MG63 (cell line): ENCODE measurements around the gene GRIK1. TPM values are rescaled to one million over a fixed set of nuclear protein-coding genes. Genes with fewer than 3 reads are reported as not detected.

Source experiments
- DNase-seq: peaks from one replicate; pipeline ENCODE4 v3.0.0-alpha.2; 2020
- H3K27me3 ChIP-seq: fragments of 250-450 bp; sonication (Bioruptor Pico); 2 replicates; pipeline ENCODE4 v1.5.1; 2020; ENCODE audit warnings: mild to moderate bottlenecking, moderate library complexity
- H3K36me3 ChIP-seq: fragments of 250-450 bp; sonication (Bioruptor Pico); 2 replicates; pipeline ENCODE4 v1.5.1; 2020; ENCODE audit warnings: mild to moderate bottlenecking, moderate library complexity
- H3K4me3 ChIP-seq: fragments of 250-450 bp; sonication (Bioruptor Pico); 2 replicates; pipeline ENCODE4 v1.5.1; 2020; ENCODE audit warnings: mild to moderate bottlenecking, moderate library complexity
- H3K9me3 ChIP-seq: fragments of 250-450 bp; sonication (Bioruptor Pico); 2 replicates; pipeline ENCODE4 v1.5.1; 2020; ENCODE audit warnings: mild to moderate bottlenecking, moderate library complexity
- total RNA-seq: library from RNA; depleted of rRNA; stranded (reverse); fragments of >200 nt; shearing (Covaris generic); gene quantifications from 2 replicates; pipeline ENCODE4 v1.2.3, GENCODE V29; 2014; ENCODE audit warnings: low replicate concordance

The GRIK1 gene
- total RNA-seq, 1 experiment from 2014 or later: not detected

DNA sequence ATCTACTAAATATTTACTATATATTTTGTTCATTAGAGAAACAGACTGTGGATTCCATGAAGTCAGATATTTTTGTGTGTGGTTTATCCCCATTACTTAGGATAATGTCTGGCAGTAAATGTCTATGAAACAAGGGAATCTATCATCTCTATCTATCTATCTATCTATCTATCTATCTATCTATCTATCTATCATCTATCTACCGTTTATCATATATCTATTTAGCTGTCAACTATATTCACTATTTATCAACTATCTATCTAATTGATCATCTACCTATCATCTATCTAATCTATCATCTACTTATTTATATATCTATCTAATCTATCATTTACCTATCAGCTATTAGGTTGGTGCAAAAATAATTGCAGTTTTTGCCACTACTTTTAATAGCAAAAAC is 255.7 kb downstream of the GRIK1 start:
- no peaks in the 10 kb centered on the region for H3K9me3 ChIP-seq
- no peak for DNase-seq

DNA sequence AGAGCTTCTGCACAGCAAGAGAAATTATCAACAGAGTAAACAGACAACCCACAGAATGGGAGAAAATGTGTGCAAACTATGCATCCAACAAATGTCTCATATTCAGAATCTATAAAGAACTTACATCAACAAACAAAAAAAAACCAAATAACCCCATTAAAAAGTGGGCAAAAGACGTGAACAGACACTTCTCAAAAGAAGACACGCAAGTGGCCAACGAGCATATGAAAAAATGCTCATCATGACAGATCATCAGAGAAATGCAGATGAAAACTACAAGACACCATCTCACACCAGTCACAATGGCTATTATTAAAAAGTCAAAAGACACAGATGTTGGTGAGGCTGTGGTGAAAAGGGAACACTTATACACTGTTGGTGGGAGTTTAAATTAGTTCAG is 257.0 kb downstream of the GRIK1 start:
- Histone ChIP-seq H3K36me3 (no peaks in the 10 kb centered on the region), H3K27me3 (peaks cover 2% of the 10 kb centered on the region; the same call in 1 of the 2 replicates), H3K4me3 (no peak overlapping the region), H3K9me3 (no peaks in the 10 kb centered on the region)
- DNase-seq: no peak

More for the DNA sequence above, 255.7 kb downstream of the GRIK1 start:
- H3K36me3 ChIP-seq: no peaks in the 10 kb centered on the region
- no peak overlapping the region for H3K4me3 ChIP-seq
- peaks cover 2% of the 10 kb centered on the region; the same call in 1 of the 2 replicates for H3K27me3 ChIP-seq

DNA sequence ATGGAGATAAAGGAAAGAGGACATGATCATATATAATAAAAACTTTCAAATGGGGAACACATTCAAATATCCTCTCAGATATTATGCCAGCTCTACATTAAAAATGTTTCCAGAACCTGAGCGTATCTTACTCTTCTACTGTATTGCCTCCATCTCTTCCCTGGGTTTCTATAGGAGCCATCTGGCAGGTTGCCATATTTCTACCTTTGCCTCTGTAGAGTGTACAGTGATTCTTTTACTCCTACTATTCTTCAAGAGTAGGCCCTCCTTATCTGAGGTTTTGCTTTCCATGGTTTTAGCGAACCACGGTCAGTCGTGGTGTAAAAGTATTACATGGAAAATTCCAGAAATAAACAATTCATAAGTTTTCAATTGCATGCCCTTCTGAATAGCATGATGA is 259.5 kb downstream of the GRIK1 start:
- no peaks in the 10 kb centered on the region for H3K9me3 ChIP-seq

DNA sequence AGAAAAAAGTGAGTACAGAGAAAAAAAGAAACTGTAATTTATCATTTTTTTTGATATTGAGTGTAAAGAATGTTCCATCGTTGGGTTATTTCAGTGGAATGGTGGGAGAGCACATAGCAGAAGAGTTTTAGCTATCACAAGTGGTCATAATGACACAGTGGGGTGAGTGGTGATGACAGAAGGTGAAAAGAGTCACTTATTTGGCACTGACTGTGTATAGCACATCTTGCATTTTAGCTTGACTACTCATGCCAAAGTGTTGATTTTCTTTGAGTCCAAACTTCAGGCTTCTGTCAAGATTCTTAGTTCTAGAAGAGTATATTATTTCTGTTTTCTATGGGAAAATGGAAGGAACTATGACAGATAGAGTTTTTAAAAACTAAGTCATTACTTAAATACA is 261.2 kb downstream of the GRIK1 start:
- Histone ChIP-seq H3K27me3 (peaks cover 2% of the 10 kb centered on the region; the same call in 1 of the 2 replicates), H3K4me3 (no peak overlapping the region), H3K36me3 (no peaks in the 10 kb centered on the region), H3K9me3 (no peaks in the 10 kb centered on the region)
- no peak for DNase-seq

More for the DNA sequence above, 259.5 kb downstream of the GRIK1 start:
- H3K36me3 ChIP-seq: no peaks in the 10 kb centered on the region
- DNase-seq: no peak
- H3K4me3 ChIP-seq: no peak overlapping the region
- H3K27me3 ChIP-seq: peaks cover 2% of the 10 kb centered on the region; the same call in 1 of the 2 replicates

DNA sequence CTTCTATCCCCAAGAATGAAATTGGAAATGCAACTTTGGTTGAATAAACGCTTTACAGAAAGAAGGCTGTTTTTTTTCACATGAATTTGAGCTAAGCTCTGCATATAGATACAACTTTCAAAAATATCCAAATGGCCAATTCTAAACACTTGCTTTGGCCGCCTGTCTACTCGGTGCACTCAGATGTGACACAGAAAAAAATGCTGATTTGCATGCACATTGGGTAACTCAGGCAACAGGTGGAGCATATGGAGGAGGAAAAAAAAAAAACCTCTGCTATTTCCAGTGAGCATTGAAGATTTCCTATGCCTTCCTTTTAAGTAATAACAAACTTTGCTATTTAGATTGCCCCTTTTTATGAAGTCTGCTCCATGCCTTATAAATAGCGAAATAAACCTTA is 262.5 kb downstream of the GRIK1 start:
- Histone ChIP-seq H3K36me3 (no peaks in the 10 kb centered on the region), H3K9me3 (no peaks in the 10 kb centered on the region), H3K27me3 (peaks cover 2% of the 10 kb centered on the region; the same call in 1 of the 2 replicates), H3K4me3 (no peak overlapping the region)
- no peak for DNase-seq

DNA sequence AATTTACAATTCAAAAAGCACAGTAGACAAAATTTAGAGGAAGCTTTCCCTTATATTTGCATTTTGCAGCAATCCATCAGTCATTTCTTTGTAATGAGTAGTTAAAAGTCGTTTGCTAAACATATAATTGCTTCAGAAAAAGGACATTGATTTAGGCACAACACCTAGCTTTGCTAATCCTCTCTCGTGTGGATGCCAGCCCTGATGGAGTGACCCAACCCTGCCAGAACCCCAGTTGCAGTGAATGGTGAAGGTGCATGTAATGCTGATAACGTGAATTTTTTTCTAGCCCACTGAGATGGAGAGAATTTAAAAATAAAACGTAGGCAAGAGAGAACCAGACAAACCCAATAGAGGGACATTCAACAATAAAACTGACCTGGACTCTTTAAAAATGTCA is 263.4 kb downstream of the GRIK1 start:
- Histone ChIP-seq H3K36me3 (no peaks in the 10 kb centered on the region), H3K27me3 (peaks cover 2% of the 10 kb centered on the region; the same call in 1 of the 2 replicates), H3K4me3 (no peak overlapping the region), H3K9me3 (no peaks in the 10 kb centered on the region)
- DNase-seq: no peak

DNA sequence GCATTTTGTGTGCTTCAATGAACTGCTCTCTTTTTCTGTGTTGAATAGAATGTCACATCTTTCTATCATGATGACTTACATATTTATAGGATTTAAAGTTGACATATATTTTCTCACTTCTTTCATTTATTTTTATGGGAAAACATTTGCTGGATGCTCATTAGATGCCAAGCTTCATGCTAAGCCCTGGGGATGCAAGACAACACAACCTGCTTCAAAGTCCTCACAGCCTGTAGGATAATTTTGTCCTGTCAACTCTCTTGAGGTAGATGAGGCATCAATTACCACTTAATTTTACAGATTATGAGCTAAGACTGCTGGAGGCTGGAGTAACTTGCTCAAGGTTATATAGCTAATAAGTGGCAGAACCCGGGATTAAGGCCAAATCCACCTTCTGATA is 264.3 kb downstream of the GRIK1 start:
- Histone ChIP-seq H3K36me3 (no peaks in the 10 kb centered on the region), H3K4me3 (no peak overlapping the region), H3K27me3 (peaks cover 2% of the 10 kb centered on the region; the same call in 1 of the 2 replicates), H3K9me3 (no peaks in the 10 kb centered on the region)
- DNase-seq: no peak

DNA sequence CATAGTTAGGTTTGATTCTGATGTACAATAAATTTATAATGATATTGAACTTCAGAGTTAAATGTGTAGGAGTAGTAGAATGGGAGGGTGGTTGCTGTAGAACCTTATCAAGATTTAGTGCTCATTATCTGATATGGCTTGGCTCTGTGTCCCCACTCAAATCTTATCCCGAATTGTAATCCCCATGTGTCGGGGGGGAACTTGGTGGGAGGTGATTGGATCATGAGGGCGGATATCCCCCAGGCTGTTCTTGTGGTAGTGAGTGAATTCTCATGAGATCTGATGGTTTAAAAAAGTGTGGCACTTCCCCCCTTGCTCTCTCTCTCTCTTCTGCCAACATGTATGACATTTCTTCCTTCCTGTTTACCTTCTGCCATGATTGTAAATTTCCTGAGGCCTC is 265.5 kb downstream of the GRIK1 start:
- DNase-seq: no peak
- no peak overlapping the region for H3K4me3 ChIP-seq
- H3K36me3 ChIP-seq: no peaks in the 10 kb centered on the region
- no peaks in the 10 kb centered on the region for H3K9me3 ChIP-seq
- no peaks in the 10 kb centered on the region; the same call in 1 of the 2 replicates for H3K27me3 ChIP-seq

DNA sequence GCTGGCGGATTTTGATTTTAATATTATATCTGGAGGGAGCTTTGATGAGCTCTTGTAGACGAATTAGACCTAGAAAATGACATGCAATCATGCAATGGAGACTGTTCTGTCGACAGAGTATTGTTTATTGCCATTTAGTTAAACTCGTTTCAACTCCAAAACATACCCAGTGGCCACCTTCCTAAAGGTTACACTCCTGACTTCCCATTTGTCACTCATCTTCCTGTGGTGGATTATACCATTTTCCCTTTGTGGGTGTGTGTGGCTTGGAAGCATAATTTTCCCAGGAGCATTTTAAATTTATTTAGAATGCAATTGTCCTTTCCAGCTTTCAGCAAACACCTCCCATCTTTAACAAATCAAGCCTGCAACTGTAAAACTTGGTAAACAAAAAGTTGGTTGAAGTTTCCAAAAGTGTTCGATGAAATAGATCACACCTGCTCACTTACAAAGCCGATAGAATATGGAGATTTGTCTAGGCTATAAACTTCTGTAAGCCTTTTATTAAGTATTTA is 266.6 kb downstream of the GRIK1 start:
- H3K27me3 ChIP-seq: no peaks in the 10 kb centered on the region
- no peaks in the 10 kb centered on the region for H3K36me3 ChIP-seq
- H3K4me3 ChIP-seq: no peak overlapping the region
- no peaks in the 10 kb centered on the region for H3K9me3 ChIP-seq
- no peak for DNase-seq

DNA sequence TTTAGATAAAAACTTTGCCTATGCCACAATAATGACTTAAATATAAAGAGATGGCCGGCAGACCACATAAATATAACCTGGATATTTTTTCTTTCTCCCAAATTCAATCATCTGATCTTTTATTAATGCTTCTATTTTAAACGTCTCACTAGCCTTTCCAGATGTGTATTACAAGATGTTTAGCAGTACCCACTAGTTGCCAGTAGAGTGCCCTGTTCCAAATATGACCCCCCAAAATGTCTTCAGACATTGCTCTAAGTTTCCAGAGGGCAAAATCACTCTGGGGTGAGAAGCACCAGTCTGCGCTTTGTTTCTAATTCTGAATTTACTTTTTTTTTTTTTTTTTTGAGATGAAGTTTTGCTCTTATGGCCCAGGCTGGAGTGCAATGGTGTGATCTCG is 268.1 kb downstream of the GRIK1 start:
- DNase-seq: no peak
- Histone ChIP-seq H3K4me3 (no peak overlapping the region), H3K9me3 (no peaks in the 10 kb centered on the region), H3K27me3 (no peaks in the 10 kb centered on the region), H3K36me3 (no peaks in the 10 kb centered on the region)

DNA sequence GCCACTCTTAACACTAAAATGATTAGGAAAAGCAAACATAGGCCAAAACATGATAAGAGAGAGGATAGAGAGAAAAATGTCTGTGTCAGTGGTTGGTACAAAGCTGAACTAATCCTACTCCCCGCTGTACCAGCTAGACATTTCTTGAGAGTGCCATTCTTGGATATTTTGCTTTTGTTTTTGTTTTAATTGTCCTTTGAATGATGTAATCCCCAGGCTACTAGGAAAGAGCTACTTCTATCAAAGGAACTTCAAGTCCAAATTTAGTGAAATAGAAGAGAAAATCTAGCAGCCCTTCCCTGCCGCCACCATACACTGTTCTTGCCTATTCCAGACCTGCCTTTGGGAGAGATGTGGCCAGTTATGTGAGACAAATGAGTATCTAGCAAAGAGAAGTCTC is 269.6 kb downstream of the GRIK1 start:
- Histone ChIP-seq H3K36me3 (no peaks in the 10 kb centered on the region), H3K9me3 (no peaks in the 10 kb centered on the region), H3K4me3 (no peak overlapping the region), H3K27me3 (no peaks in the 10 kb centered on the region)
- no peak for DNase-seq

DNA sequence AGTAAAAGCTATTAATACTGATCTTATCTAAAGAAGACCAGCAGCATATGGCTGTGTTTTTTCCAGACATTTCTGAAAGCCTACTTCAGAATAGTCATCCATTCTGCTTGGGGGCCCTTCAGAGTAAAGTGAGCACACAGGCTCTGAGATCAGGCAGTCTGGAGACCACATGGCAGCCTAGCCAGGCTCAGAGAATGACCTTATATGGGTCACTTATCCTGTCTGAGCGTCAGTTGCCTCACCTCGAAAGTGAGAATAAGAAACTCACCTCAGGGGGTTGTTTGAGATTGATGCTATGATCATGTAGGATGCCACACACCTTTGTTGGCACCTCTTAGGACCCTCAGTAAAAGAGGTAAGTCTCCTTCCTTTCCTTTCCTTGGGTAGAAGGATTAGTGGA is 270.4 kb downstream of the GRIK1 start:
- no peak overlapping the region for H3K4me3 ChIP-seq
- no peaks in the 10 kb centered on the region for H3K36me3 ChIP-seq
- no peaks in the 10 kb centered on the region for H3K27me3 ChIP-seq
- H3K9me3 ChIP-seq: no peaks in the 10 kb centered on the region
- no peak for DNase-seq

DNA sequence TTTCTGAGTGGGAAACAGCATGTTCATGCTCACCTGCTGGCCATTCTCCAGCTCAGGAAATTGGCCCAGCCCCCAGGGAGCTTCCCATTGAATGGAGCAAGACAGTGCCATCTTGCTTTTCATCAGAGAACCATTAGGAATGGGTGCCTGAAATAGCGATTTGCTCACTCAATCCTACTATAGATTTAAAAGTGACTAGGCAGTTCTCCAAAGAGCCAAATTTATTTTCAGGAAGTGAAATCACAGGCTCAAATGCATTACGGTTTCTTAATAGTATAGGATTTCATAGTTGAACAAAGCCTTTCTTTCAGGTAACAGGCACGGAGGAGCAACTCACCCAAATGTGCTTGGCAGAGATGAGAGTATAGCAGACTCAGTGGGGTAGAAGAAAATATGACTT is 272.1 kb downstream of the GRIK1 start:
- H3K4me3 ChIP-seq: no peak overlapping the region
- no peaks in the 10 kb centered on the region for H3K9me3 ChIP-seq
- H3K27me3 ChIP-seq: no peaks in the 10 kb centered on the region
- DNase-seq: no peak
- H3K36me3 ChIP-seq: no peaks in the 10 kb centered on the region

DNA sequence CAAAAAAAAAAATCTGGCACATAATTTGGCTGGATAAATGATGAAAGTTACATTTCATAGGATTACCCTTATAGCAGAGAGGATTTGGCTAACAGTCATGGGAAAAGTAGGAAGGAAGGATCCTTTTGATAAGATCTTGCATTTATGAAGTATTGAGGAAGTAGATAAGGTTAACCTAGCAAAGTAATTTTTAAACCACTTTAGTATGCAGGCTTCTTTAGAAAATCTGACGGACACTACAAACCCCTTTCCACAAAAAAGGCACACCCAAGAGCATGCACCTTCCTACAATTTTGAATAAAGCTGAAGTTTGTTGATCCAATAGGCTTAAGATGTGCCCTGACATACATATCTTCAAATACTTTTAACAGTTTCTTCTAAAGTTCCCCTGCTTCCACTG is 275.2 kb downstream of the GRIK1 start:
- H3K9me3 ChIP-seq: no peaks in the 10 kb centered on the region

DNA sequence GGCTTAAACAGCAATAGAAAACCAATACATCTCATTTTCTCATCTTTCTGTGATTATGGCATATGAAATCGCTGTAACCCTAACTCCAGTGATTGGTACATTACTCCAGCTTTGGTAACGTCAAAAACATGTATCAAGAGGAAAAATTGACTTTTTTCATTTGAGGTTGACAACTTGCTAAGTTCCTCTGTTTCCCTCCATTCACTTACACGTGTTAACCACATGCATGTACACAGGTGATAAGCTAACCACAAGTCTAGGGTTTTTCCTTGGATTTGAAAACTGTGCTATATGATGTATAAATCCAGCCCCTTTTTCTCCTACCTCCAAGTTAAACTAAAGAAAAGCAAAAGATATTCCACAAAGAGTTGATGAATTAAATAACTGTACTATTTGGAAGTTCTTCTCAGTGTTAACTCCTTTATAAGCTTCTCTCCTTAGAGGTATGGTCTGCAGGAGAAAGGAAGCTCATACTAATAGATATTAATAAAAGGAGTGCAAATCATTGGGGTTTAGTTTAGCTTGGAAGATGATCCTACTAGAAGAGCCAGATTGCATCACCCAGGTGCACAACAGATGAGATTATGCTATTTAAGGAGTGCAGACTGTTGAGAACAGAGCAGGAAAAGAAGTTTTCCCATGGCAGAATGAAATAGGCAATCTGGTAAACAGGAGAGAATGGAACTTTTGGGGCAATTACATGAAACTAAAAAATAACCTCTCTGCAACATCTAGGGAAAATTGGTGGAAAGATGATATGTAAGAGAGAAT is 277.9 kb downstream of the GRIK1 start:
- no peaks in the 10 kb centered on the region for H3K36me3 ChIP-seq
- H3K4me3 ChIP-seq: no peak overlapping the region
- no peak for DNase-seq
- H3K9me3 ChIP-seq: peaks cover 2% of the 10 kb centered on the region; the same call in 1 of the 2 replicates
- no peaks in the 10 kb centered on the region for H3K27me3 ChIP-seq

More for the DNA sequence above, 275.2 kb downstream of the GRIK1 start:
- Histone ChIP-seq H3K27me3 (no peaks in the 10 kb centered on the region), H3K4me3 (no peak overlapping the region), H3K36me3 (no peaks in the 10 kb centered on the region)
- DNase-seq: no peak

DNA sequence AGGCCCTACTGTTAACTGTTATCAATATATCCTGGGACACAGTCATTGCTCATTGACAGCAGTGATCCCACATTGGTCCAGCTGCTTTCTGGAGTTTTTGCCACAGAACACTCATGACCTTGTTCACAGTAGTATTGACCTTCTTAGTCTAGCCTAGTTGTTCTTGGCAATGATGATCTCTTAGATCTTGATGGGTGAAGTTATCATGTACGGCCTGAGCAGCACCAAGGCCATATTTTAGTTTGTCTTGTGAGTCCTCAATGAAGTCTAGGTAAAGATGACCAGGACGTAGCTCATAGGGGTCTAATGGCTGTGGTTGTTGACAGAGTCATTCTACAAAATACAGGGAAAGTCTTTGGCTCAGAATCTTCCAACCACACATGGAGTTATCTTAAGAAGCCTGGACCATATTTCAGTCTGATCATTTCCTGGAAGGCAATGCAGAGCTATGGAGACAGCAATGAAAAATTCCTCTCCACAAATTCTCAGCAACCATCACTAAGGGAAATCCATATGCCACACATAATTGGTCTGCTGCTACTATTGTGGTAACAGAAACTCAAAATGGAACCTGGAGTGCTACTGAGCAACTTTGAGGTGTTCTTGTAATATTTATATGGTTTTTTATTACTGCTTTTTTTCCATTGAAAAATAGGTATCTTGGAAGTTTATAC is 279.6 kb downstream of the GRIK1 start:
- no peak for DNase-seq
- no peaks in the 10 kb centered on the region for H3K36me3 ChIP-seq
- H3K4me3 ChIP-seq: no peak overlapping the region
- H3K27me3 ChIP-seq: no peaks in the 10 kb centered on the region
- peaks cover 2% of the 10 kb centered on the region; the same call in 1 of the 2 replicates for H3K9me3 ChIP-seq

DNA sequence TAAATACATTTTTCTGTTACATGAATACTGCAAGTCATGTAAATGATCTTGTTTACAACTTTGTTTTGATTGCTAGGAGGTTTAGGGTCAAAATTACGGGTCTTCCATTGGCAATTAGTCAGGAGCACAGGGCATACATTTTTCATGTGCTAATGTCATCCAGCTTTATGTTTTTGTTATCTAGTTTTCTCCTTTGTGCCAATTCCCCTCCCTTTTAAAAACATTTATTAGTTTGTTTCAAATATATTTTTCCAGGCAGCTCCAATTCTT is 280.9 kb downstream of the GRIK1 start:
- no peaks in the 10 kb centered on the region for H3K27me3 ChIP-seq
- peaks cover 2% of the 10 kb centered on the region; the same call in 1 of the 2 replicates for H3K9me3 ChIP-seq
- H3K4me3 ChIP-seq: no peak overlapping the region
- H3K36me3 ChIP-seq: no peaks in the 10 kb centered on the region
- DNase-seq: no peak
